ENCODE data around the gene KRTAP21-3.

The KRTAP21-3 gene

DNA sequence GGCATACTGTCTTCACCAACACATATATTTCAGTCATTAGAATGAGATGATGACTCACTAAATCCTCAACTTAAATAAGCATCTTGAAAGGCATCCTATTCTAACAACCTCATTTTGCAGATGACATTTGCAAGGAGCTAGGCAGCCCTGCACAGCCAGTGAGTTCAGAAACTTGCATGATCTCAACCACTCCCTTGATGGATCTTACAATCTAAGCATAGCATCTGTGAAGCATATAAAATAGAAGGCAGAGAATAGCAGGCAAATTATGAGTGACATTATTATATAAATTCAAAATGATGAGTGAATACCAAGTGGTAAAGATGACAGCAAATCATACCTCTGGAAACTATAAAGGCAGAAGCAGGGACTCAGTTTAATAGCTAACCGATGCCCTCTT is 44.3 kb downstream of the KRTAP21-3 start:
- in situ Hi-C loops (cut with MboI; ENCODE audit: low pct_unique_long_range_greater_than_20kb, low sequenced_read_pairs, unreplicated experiment): no loop called here
- no peak for DNase-seq (ENCODE audit: low spot score)
- TF ChIP-seq, protein P1, sequence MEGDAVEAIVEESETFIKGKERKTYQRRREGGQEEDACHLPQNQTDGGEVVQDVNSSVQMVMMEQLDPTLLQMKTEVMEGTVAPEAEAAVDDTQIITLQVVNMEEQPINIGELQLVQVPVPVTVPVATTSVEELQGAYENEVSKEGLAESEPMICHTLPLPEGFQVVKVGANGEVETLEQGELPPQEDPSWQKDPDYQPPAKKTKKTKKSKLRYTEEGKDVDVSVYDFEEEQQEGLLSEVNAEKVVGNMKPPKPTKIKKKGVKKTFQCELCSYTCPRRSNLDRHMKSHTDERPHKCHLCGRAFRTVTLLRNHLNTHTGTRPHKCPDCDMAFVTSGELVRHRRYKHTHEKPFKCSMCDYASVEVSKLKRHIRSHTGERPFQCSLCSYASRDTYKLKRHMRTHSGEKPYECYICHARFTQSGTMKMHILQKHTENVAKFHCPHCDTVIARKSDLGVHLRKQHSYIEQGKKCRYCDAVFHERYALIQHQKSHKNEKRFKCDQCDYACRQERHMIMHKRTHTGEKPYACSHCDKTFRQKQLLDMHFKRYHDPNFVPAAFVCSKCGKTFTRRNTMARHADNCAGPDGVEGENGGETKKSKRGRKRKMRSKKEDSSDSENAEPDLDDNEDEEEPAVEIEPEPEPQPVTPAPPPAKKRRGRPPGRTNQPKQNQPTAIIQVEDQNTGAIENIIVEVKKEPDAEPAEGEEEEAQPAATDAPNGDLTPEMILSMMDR (IDR thresholded peaks at IDR 0.05; ENCODE audit: extremely low read depth, insufficient read depth, missing control alignments): no peak

DNA sequence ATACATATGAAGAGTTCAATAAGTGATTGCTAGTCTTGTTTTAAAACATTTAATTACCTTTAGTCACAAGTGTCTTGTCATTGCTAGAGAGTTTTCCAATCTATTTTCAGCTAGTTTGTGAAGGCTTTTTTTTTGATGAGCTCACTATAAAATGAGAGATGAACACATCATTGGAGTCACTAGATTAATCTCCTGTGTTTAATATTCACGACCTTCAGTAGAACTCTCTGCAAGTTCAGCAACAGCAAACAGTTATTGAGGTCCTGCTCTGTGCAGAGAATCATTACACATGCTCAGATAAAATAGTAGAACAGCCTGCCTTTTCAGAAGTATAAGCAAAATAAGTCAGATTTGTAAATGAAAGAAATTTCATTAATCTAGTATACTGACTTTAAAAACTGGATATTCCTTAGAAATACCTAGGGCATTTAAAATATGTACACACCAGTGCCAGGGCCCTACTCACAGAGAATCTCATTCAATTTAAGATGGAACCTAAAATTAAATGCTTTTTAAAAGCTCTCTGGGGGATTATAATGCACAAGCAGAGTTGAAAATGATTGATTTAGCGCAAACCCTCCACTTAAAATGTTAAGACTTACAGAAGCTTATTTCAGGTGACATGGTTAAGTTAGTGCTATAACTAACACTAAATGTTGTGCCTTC is 45.5 kb downstream of the KRTAP21-3 start:
- in situ Hi-C loops (cut with MboI; ENCODE audit: low pct_unique_long_range_greater_than_20kb, low sequenced_read_pairs, unreplicated experiment): no loop called here
- TF ChIP-seq, protein P1 (IDR thresholded peaks at IDR 0.05; ENCODE audit: extremely low read depth, insufficient read depth, missing control alignments): no peak
- DNase-seq (ENCODE audit: low spot score): no peak

DNA sequence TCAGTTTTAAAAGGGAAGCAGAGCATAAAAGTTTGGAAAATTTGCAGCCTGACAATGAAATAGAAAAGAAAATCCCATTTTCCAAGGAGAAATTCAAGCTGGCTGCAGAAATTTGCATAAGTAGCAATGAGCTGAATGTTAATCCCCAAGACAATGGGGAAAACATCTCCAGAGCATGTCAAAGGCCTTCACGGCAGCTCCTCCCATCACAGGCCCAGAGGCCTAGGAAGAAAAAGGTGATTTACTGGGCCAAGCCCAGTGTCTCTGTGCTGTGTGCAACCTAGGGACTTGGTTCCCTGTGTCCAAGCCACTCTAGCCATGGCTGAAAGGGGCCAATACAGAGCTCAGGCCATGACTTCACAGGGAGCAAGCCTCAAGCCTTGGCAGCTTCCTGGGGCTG is 49.8 kb downstream of the KRTAP21-3 start:
- in situ Hi-C loops (cut with MboI; ENCODE audit: low pct_unique_long_range_greater_than_20kb, low sequenced_read_pairs, unreplicated experiment): no loop called here
- no peak for DNase-seq (ENCODE audit: low spot score)
- TF ChIP-seq, protein P1 (IDR thresholded peaks at IDR 0.05; ENCODE audit: extremely low read depth, insufficient read depth, missing control alignments): no peak

All from GM13977 (cell line).